Adipocyte (in vitro differentiated cells): ENCODE results near the gene PTPRR.
A peak's percentile ranks its signal among the peaks of the same experiment; 100 is the strongest.

Source experiments
- DNase-seq: peaks from one replicate; pipeline ENCODE4 v3.0.0-alpha.2; 2015; ENCODE audit warnings: low read depth
- H3K27me3 ChIP-seq: replicated peaks from 2 replicates; pipeline ENCODE4 v1.7.0; 2013; ENCODE audit warnings: mild to moderate bottlenecking, low read length, moderate library complexity; ENCODE audit not compliant: control insufficient read depth, insufficient read depth
- H3K36me3 ChIP-seq: 2 replicates; pipeline ENCODE4 v1.7.0; 2013; ENCODE audit warnings: low read length, mild to moderate bottlenecking, moderate library complexity; ENCODE audit not compliant: control insufficient read depth, insufficient read depth, severe bottlenecking
- H3K4me1 ChIP-seq: 2 replicates; pipeline ENCODE4 v1.7.0; 2013; ENCODE audit warnings: mild to moderate bottlenecking, low read length, moderate library complexity; ENCODE audit not compliant: control insufficient read depth, insufficient read depth
- H3K4me3 ChIP-seq: 2 replicates; pipeline ENCODE4 v1.7.0; 2013; ENCODE audit warnings: mild to moderate bottlenecking, low read length, moderate library complexity
- H3K9ac ChIP-seq: 2 replicates; pipeline ENCODE4 v1.7.0; 2013; ENCODE audit warnings: mild to moderate bottlenecking, low read length, moderate library complexity
- H3K9me3 ChIP-seq: 2 replicates; pipeline ENCODE4 v1.7.0; 2013; ENCODE audit warnings: mild to moderate bottlenecking, low read length, moderate library complexity; ENCODE audit not compliant: control insufficient read depth

PTPRR gene

GRCh38 chr12:70615174-70615866, 305.2 kb downstream of the PTPRR start:
- no peak for DNase-seq
- Histone ChIP-seq H3K27me3 (no peaks in the 10 kb centered on the region), H3K9ac (no peak overlapping the region), H3K36me3 (no peaks in the 10 kb centered on the region), H3K4me1 (peaks cover 5% of the 10 kb centered on the region), H3K9me3 (no peaks in the 10 kb centered on the region), H3K4me3 (no peak overlapping the region)

- Histone ChIP-seq H3K36me3 (no peaks in the 10 kb centered on the region), H3K9me3 (no peaks in the 10 kb centered on the region), H3K4me1 (peaks cover 6% of the 10 kb centered on the region), H3K4me3 (peak overlapping the region; percentile 83), H3K27me3 (no peaks in the 10 kb centered on the region), H3K9ac (peak overlapping the region; percentile 74)
- peak; percentile 69 for DNase-seq
Measured at GRCh38 chr12:70609739-70610491, 310.6 kb downstream of the PTPRR start.

DNA sequence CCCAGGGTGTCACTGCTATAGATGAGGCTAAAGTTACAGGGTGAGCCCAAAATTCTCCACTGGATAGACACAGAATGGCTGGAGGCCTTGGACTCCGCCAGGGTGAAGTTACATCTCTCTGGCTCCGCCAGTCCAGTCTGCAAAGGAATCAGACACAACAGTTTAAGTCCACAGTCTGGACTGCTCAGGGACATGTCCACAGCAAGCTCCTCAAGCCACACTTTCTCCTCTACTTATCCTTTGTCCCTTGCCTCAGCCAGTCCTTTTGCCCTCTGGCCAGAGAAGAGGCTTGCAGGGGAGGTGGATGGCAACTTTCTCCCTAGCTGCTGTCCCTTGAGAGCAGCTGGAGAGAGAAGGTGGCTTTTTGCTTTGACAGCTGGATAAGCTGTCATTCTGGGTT, 311.3 kb downstream of the PTPRR start:
- Histone ChIP-seq H3K4me1 (peaks cover 6% of the 10 kb centered on the region), H3K9ac (peak overlapping the region; percentile 74), H3K36me3 (no peaks in the 10 kb centered on the region), H3K9me3 (no peaks in the 10 kb centered on the region), H3K27me3 (no peaks in the 10 kb centered on the region), H3K4me3 (peak overlapping the region; percentile 83)
- DNase-seq: no peak

DNA sequence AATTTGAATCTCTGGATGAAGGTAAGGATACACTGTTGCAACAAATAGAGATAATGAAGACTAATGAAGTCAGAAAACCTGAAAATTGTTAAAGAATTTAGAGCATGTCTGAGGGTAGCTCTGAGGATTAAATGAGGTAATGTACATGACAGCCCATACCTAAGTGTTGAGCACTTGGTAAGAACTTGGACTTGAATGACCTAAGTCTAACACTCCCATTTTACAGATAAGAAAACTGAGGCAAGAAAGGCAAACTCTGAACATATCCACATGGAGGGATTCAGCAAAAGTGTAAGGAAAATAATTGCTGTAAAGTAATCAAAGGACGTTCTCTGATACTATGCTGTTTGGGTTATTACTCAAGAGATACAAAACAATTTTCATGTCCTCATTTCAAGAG, 312.4 kb downstream of the PTPRR start:
- no peaks in the 10 kb centered on the region for H3K27me3 ChIP-seq
- DNase-seq: no peak

DNA sequence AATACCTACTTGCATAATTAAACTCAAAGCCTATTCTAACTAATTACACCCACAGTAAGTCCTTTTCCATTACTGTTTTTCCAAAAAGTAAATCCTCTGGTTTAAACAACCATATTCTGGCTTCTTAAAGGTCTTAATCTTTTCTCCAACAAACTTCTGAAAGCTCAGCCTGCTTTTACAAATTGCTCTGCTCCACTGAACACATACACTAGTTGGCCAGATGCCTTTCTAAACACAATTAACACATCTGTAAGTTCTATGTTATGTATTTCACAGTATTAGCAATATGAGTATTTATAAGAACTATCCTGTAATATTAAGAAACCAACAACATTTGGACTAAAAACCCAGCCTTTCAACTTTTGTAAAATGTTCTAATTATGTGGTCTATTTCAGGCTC, 313.4 kb downstream of the PTPRR start:
- DNase-seq: no peak
- no peaks in the 10 kb centered on the region for H3K27me3 ChIP-seq
- no peaks in the 10 kb centered on the region for H3K9me3 ChIP-seq
- no peaks in the 10 kb centered on the region for H3K36me3 ChIP-seq
- no peak overlapping the region for H3K9ac ChIP-seq
- H3K4me3 ChIP-seq: no peak overlapping the region
- H3K4me1 ChIP-seq: peaks cover 10% of the 10 kb centered on the region

More for the DNA sequence above, 312.4 kb downstream of the PTPRR start:
- Histone ChIP-seq H3K4me1 (peaks cover 6% of the 10 kb centered on the region), H3K36me3 (no peaks in the 10 kb centered on the region), H3K4me3 (no peak overlapping the region), H3K9ac (no peak overlapping the region), H3K9me3 (no peaks in the 10 kb centered on the region)

GRCh38 chr12:70605976-70606375, 314.6 kb downstream of the PTPRR start:
- no peak for DNase-seq
- H3K4me3 ChIP-seq: no peak overlapping the region
- peaks cover 10% of the 10 kb centered on the region for H3K4me1 ChIP-seq
- no peaks in the 10 kb centered on the region for H3K9me3 ChIP-seq
- no peaks in the 10 kb centered on the region for H3K36me3 ChIP-seq
- no peaks in the 10 kb centered on the region for H3K27me3 ChIP-seq
- H3K9ac ChIP-seq: no peak overlapping the region

DNA sequence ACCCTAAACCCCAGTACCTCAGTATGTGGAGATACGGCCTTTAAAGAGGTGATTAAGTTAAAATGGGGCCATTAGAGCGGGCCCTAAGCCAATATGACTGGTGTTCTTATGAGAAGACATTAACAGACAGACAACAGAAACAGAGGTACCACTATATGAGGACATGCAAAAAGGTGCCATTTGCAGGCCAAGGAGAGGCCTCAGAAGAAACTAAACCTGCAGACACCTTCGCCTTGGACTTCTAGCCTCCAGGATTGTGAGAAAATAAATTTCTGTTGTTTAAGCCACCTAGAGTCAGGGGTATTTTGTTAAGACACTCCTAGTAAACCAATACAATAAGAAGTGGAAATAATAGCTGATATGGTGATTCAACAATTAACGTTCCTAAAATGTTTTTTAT, 315.9 kb downstream of the PTPRR start:
- no peaks in the 10 kb centered on the region for H3K36me3 ChIP-seq
- no peak overlapping the region for H3K9ac ChIP-seq
- H3K4me1 ChIP-seq: peaks cover 10% of the 10 kb centered on the region
- DNase-seq: no peak
- H3K27me3 ChIP-seq: no peaks in the 10 kb centered on the region
- H3K9me3 ChIP-seq: no peaks in the 10 kb centered on the region
- H3K4me3 ChIP-seq: no peak overlapping the region

DNA sequence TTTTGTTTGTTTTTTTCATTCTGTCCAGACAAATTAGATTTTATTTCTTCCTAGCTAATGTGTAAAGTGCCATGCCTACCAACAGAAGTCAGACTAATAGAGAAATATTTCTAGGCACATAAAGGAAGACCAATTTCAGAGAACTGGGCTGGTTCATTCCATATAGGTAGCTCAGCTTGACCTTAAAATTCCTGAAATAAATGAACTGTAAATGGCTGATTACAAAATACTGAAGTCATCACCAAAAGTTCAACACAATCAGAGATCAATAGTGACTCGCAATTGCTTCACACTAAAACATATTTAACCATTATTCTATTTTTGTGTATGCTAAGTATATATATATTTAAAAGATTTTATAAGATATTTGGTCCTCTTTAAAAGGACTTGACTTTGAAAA, 317.5 kb downstream of the PTPRR start:
- Histone ChIP-seq H3K4me3 (no peak overlapping the region), H3K9ac (no peak overlapping the region), H3K36me3 (no peaks in the 10 kb centered on the region), H3K27me3 (no peaks in the 10 kb centered on the region), H3K4me1 (peaks cover 4% of the 10 kb centered on the region), H3K9me3 (no peaks in the 10 kb centered on the region)
- DNase-seq: peak; percentile 10

GRCh38 chr12:70598467-70599193, 321.9 kb downstream of the PTPRR start:
- Histone ChIP-seq H3K4me3 (no peak overlapping the region), H3K9ac (no peak overlapping the region), H3K36me3 (no peaks in the 10 kb centered on the region), H3K9me3 (no peaks in the 10 kb centered on the region), H3K27me3 (no peaks in the 10 kb centered on the region), H3K4me1 (peaks cover 4% of the 10 kb centered on the region)
- DNase-seq: no peak

DNA sequence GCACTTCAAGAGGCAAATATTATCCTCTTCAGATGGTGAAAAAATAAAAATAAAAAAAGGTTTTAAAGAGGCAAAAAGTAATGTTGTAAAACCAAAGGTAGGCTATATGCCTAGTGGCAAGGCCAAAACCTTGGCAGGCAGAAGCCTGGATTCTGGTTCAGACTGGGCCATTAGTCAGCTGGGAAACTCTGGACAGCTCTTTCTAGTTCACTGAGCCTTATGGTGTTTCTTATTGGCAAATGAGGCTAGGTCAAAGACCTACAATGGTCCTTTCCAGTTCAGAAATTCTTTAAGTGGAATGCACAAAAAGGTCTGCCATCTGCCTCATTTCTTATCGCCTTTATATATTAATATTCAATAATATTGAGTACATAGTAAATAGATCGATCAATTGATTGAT, 327.9 kb downstream of the PTPRR start:
- H3K4me1 ChIP-seq: no peaks in the 10 kb centered on the region
- H3K36me3 ChIP-seq: no peaks in the 10 kb centered on the region
- H3K27me3 ChIP-seq: no peaks in the 10 kb centered on the region
- no peak for DNase-seq
- H3K9me3 ChIP-seq: no peaks in the 10 kb centered on the region
- H3K9ac ChIP-seq: no peak overlapping the region
- H3K4me3 ChIP-seq: no peak overlapping the region

- no peak overlapping the region for H3K9ac ChIP-seq
- no peaks in the 10 kb centered on the region for H3K9me3 ChIP-seq
- no peak for DNase-seq
- no peaks in the 10 kb centered on the region for H3K27me3 ChIP-seq
- H3K4me1 ChIP-seq: no peaks in the 10 kb centered on the region
- H3K36me3 ChIP-seq: no peaks in the 10 kb centered on the region
- no peak overlapping the region for H3K4me3 ChIP-seq
Measured at GRCh38 chr12:70590549-70591226, 329.9 kb downstream of the PTPRR start.
